ENCODE results near the gene SLC22A7.

DNA sequence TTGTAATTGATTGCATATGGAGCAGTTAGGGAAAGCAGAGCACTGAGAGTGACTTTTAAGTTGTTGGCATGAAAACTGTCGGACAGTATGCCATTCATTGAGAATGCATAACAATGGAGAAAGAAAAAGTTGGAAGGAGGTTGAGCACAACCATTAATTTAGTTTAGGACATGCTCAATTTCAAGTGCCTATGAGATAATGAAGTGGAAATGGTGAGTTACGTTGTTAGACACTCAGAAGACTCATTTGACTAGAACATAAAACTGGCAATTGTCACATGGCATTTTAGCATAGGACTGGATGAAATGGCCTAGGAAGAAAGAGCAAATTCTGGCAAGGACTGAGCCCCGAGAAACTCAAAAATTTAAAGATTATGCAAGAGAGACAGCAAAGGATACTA, 49.4 kb downstream of the SLC22A7 start:
- TF ChIP-seq POLR2AphosphoS5 (IDR thresholded peaks at IDR 0.05; ENCODE audit: low read depth) (no peak), EZH2 (IDR thresholded peaks at IDR 0.05; ENCODE audit: low read depth, unreplicated experiment) (no peak), CREB1 (CRISPR knock-in tag; IDR thresholded peaks at IDR 0.05; ENCODE audit: low read depth) (no peak), NANOG (IDR thresholded peaks at IDR 0.05; ENCODE audit: borderline replicate concordance) (no peak), JUNB (IDR thresholded peaks at IDR 0.05; ENCODE audit: unreplicated experiment) (no peak)
- TF ChIP-seq, protein P1, sequence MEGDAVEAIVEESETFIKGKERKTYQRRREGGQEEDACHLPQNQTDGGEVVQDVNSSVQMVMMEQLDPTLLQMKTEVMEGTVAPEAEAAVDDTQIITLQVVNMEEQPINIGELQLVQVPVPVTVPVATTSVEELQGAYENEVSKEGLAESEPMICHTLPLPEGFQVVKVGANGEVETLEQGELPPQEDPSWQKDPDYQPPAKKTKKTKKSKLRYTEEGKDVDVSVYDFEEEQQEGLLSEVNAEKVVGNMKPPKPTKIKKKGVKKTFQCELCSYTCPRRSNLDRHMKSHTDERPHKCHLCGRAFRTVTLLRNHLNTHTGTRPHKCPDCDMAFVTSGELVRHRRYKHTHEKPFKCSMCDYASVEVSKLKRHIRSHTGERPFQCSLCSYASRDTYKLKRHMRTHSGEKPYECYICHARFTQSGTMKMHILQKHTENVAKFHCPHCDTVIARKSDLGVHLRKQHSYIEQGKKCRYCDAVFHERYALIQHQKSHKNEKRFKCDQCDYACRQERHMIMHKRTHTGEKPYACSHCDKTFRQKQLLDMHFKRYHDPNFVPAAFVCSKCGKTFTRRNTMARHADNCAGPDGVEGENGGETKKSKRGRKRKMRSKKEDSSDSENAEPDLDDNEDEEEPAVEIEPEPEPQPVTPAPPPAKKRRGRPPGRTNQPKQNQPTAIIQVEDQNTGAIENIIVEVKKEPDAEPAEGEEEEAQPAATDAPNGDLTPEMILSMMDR (conservative IDR thresholded peaks at IDR 0.05; ENCODE audit: low read depth in 2 of 2) = no peak
- TF ChIP-seq, protein P2, sequence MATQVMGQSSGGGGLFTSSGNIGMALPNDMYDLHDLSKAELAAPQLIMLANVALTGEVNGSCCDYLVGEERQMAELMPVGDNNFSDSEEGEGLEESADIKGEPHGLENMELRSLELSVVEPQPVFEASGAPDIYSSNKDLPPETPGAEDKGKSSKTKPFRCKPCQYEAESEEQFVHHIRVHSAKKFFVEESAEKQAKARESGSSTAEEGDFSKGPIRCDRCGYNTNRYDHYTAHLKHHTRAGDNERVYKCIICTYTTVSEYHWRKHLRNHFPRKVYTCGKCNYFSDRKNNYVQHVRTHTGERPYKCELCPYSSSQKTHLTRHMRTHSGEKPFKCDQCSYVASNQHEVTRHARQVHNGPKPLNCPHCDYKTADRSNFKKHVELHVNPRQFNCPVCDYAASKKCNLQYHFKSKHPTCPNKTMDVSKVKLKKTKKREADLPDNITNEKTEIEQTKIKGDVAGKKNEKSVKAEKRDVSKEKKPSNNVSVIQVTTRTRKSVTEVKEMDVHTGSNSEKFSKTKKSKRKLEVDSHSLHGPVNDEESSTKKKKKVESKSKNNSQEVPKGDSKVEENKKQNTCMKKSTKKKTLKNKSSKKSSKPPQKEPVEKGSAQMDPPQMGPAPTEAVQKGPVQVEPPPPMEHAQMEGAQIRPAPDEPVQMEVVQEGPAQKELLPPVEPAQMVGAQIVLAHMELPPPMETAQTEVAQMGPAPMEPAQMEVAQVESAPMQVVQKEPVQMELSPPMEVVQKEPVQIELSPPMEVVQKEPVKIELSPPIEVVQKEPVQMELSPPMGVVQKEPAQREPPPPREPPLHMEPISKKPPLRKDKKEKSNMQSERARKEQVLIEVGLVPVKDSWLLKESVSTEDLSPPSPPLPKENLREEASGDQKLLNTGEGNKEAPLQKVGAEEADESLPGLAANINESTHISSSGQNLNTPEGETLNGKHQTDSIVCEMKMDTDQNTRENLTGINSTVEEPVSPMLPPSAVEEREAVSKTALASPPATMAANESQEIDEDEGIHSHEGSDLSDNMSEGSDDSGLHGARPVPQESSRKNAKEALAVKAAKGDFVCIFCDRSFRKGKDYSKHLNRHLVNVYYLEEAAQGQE (IDR thresholded peaks at IDR 0.05; ENCODE audit: unreplicated experiment) = no peak
